Activated CD4-positive, alpha-beta T cell treated with anti-CD3 and anti-CD28 coated beads for 24 hours (primary cell): ENCODE measurements around the gene MED20.
"Not testable (repeated sequence)": the region's sequence is repeated elsewhere in the genome, so short reads cannot be mapped to it uniquely, and the experiment has no call there.

Experiments used
- DNase-seq, 2 donors: peaks; one replicate each; pipeline ENCODE4 v3.0.0-alpha.2; 2020; ENCODE audit warnings: low read depth in 2 of 2

Gene MED20, protein sequence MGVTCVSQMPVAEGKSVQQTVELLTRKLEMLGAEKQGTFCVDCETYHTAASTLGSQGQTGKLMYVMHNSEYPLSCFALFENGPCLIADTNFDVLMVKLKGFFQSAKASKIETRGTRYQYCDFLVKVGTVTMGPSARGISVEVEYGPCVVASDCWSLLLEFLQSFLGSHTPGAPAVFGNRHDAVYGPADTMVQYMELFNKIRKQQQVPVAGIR

DNA sequence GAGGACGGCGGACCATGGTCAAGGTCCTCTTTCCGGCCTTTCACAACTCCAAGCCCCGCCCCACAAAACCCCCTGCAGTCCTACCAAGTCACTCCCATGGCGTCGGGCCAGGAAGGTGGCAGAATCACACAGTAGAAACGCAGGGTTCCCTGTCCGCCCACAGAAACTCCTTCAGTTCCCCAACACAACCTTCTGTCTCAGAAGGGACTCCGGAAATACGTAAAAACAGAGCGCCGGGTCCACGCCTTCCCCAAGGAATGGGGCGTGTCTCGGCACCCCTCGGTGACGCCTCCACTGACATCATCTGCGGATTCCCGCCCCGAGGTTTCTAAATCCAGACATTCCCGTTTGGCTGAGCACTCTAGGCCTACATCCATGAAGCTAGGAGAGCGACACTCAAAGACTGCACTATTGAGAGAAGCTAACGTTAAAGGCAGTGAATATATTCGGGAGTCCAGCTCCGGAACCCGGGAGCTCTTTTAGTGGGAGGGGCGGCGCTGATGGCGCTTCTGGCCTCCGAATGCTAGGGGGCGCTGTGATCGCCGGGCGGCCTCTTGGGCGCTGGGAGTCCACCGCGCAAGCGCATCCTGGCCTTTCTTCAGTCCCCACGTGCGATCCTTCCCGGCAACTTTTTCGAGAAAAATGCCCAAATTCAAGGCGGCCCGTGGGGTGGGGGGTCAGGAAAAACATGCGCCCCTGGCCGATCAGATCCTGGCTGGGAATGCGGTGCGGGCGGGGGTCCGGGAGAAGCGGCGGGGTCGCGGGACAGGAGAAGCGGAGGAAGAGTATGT lies at the start of gene MED20, which contains the start of gene BYSL:
MED20 (minus strand) TSS at position 219 of the 791 bp plus-strand sequence; CDS start at position 98, 121 bp downstream.
BYSL (plus strand) TSS at position 579 of the 791 bp plus-strand sequence; CDS start at position 643, 64 bp downstream.
- DNase-seq, result peak; percentile 91 to 94

- DNase-seq, result peak; percentile 49 to 60
These were observed 49.5 kb upstream of the MED20 start for GRCh38 chr6:41970436-41970846.

DNA sequence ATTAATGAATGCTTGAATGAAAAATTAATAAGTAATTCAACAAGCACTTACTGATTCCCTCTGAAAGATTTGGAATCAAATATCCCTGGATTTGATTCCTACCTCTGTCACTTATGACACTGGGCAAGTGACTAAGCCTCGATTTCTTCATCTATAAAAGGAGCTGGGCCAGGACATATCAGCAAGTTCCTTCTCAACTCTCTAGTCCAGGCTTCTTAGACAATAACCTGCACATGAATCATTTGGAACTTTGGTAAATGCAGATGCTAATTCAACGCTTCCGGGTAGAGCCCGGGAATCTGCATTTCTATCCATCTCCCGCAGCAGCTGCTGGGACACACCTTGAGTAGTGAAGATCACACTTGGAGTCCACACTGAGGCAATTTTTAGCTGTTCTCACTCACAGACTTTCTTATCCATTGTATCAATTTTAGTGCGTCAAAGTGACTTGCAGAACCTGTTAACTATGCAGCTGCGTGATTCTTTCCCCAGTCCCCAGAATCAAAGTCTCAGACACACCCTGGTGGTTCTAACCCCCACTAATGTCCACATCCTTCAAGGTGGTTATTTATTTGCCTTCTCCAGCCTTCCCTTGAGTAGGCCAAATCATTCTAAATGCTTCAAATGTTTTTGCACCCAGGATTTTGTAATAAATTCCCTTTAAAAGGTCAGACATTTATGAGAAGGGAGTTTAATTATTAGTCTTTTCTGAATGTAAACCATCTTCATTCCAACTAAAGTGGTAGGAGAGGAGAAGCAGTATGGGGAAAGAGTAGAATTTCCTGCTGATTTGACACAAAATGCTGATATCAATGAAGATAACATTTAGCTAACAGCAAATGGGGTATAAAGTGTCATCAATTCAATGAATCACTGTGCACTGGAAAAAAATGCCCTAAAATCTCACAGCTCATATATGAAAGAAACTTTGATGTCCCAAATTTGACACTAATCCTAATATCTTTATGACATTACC lies 46.7 kb upstream of the MED20 start:
- no peak for DNase-seq

GRCh38 chr6:41966961-41967311 lies 46.0 kb upstream of the MED20 start:
- DNase-seq, result no peak

- no peak for DNase-seq
These were observed 45.4 kb upstream of the MED20 start for GRCh38 chr6:41966214-41966920.

- DNase-seq, result no peak
These were observed 44.7 kb upstream of the MED20 start for GRCh38 chr6:41965429-41966213.

GRCh38 chr6:41964201-41964887 lies 43.4 kb upstream of the MED20 start:
- no peak for DNase-seq

DNA sequence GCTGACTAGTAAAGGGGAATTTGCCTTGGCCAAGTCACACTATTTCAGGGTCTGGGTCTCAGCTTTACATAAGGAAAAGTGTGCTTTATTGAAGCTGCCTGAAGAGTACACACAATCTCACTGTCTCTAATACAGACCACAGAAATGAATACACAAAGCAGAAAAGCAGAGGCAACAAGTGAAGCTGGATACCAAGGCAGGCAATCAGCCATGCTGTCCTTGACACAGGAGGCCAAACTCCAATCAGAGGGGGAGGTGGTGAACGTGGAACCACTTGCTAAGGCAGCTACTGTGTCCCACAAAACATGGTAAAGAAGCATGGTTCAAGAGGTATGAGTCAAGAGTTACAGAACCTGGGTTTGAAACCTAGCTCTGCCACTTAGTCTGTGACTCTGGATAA lies 42.4 kb upstream of the MED20 start:
- no peak for DNase-seq

DNA sequence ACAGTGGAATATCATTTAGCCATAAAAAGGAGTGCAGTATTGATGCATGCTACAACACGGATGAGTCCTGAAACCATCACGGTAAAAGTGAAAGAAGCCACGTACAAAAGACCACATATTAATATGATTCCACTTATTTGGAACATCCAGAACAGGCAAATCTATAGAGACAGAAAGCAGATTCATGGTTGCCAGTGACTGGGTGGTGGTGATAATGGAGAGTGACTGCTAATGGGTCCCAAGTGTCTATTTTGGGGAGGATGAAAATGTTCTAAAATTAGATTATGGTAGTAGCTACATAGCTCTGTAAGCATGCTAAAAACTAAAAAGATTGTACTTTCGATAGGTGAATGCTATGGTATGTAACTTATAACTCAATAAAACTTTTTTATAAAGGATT lies 39.1 kb upstream of the MED20 start:
- no peak for DNase-seq

GRCh38 chr6:41958022-41958856 lies 37.3 kb upstream of the MED20 start:
- no peak for DNase-seq

- DNase-seq, result no peak
These were observed 36.2 kb upstream of the MED20 start for GRCh38 chr6:41957117-41957516.

- no peak for DNase-seq
These were observed 34.5 kb upstream of the MED20 start for GRCh38 chr6:41955412-41955811.

GRCh38 chr6:41954668-41955067 lies 33.7 kb upstream of the MED20 start:
- DNase-seq, result no peak

DNA sequence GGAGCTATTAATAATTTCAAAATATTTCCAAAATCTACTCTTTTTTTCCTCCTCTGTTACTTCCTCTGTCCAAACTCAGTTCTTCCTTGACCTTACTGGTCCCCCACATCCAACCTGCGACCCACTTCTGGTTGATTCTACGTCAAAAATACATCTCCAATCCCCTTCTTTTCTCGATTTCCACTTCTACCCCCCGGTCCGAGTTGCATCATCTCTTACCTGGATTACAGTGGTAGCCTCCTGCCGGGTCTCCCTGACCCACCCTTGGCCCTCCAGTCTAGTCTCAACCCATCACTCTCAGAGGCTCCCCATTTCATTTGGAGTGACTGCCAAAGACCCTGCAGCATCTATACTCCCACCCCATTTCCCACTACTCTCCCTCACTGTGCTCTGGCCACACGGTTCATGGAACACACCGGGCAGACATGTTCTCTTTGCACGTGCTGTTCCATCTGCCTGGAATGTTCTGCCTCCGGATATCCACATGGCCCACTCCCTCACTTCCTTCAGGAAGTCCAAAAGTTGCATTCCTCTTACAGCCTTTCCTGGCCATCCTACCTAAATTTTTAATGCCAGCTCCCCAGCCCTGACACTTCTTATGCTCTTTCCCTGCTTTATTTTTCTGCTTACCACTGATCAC lies 26.8 kb upstream of the MED20 start:
- DNase-seq, result no peak

DNA sequence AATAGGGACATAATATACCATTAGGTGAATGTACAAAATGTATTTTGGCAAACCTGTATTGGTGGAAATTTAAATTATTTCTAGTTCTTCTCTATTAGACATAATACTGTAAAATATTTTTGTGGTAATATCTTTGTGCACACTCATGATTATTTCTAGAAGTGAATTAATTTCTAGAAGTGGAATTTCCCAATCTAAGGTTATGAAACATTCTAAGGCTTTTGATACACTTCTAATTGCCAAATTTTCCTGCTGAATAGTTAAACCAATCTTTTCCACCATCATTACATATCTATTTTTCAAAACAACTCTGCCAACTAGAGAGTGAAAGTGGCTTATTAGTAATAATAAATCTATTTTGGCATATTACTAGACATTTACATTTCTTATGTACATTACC lies 22.5 kb upstream of the MED20 start:
- no peak for DNase-seq

- DNase-seq, result not testable (repeated sequence)
These were observed 21.9 kb upstream of the MED20 start for GRCh38 chr6:41942882-41943281.

DNA sequence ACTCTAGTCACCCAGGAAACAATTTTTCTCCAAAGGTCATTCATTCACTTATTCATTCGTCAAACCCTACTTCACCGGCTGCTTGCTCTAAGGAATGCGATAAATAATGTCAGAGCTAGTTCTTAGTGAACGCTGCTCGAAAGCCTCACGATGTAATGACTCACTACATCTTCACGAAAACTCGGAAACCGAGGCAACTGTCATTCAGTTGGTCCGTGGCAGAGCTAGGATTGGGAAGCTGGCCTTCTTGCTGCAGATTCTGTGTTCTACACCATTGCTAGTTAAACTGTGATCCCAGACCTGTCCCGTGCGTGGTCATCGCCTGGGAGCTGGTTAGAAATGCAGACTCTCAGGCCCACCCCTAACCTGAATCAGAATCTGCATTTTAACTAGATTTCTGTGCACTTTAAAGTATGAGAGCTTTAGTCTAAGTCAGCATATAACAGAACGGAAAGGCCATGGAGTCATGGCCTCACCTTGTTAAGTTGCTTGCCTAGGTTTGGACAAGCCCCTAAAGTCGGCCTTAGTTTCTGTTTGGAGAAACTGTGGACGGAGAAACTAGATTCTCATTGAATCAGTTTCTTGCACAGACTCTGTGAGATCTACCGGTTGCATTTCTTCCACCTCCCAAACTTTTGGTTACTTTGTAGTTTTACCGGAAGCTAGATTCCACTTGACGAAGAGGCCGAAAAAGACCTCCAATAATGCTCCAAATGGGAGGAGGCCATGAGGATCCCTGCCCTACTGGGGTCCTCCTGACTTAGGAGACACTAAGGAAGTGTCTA lies 21.3 kb upstream of the MED20 start:
- no peak for DNase-seq
